Activated CD8-positive, alpha-beta memory T cell treated with anti-CD3 and anti-CD28 coated beads, Interleukin-2, amount 50 U/mL, for 1 hour (primary cell): Measurements from ENCODE around the gene MAL.

ENCODE experiments used
- DNase-seq: peaks from one replicate; pipeline ENCODE4 v3.0.0-alpha.2; 2020; ENCODE audit errors: extremely low read depth

The MAL gene

DNA sequence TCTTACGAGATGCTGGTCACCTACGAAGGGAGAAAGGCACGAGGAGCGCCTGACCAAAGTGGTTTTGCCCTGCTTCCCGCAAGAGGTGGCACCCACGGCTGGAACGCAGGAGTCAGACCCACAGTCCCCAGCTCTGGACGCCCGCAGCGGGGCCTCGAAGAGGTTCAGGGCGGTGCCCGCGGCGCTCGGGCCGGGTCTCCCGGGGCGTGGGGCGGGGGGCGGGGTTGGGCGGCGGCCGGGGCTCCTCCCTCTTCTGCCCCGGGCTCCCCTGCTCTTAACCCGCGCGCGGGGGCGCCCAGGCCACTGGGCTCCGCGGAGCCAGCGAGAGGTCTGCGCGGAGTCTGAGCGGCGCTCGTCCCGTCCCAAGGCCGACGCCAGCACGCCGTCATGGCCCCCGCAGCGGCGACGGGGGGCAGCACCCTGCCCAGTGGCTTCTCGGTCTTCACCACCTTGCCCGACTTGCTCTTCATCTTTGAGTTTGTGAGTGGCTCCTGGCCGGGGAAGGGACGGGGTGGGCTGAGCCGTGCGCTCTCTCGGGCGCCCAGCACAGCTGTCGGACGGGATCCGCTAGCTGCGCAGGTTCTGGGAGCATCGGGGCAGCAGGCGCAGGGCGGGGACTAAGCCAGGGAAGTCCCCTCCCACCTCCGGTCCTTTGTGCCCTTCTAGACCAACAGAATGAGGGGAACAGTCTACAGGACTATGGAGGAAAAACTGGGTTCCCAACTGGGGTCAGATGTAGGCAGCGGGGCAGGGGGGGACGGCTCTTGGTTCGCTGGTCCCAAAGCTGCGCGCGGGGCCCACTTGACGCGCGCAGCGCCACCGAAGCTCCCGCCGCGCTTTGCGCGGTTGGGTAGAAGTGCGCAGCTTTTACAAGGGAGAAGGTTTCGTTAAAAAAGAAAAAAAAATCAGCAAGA, at the start of gene MAL:
MAL (plus strand) TSS at position 303 of the 914 bp plus-strand sequence; CDS start at position 388, 85 bp downstream.
- no peak for DNase-seq

DNA sequence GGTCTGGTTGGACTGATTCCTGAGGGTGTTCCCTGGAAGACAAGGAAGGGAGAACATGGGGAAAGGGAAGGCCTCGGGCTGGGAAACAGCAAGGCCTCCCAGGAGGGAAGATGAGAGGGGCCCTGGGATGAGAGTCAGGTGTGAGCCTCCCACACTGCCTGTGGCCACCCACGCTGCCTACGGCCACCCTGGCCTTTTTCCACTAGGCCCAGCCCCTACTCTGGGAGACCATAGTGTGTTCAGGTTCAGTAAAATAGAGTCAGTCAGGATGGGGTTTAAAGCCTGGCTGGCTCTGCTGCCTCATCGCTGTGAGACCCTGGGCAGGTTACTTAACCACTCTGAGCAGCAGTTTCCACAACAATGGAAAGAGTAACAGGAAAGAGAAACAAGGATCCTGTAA, 47.7 kb upstream of the MAL start:
- no peak for DNase-seq

DNA sequence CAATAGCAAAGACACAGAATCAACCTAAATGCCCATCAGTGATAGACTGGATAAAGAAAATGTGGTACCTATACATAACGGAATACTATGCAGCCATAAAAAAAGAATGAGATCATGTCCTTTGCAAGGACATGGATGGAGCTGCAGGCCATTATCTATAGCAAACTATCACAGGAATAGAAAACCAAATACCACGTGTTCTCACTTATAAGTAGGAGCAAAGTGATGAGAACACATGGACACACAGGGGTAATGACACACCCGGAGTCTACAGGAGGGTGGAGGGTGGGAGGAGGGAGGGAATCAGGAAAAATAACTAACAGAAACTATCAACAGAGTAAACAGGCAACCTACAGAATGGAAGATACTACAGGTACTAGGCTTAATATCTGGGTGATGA, 46.6 kb upstream of the MAL start:
- DNase-seq: no peak

GRCh38 chr2:94979406-94980375, 45.8 kb upstream of the MAL start:
- DNase-seq: no peak

DNA sequence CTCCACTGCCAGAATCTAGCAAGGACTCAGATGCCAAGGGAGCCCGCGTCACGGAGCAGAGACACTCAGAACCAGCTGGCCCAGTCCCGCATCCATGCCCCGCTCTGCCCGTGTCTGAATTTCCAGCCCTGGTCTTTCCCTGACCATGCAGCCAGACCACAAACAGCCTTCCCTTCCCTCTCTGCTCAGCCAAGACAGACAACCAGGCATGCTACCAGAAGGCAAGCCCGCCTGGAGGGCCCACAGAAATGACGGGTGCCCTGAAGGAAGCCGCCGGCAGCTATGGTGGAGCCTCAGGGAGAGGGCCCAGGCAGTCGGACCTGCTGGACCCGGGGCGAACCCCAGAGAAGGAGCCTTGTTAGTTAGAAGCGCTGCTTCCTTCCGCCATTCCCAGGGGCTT, 45.1 kb upstream of the MAL start:
- DNase-seq: no peak

GRCh38 chr2:94982156-94982555, 43.4 kb upstream of the MAL start:
- DNase-seq: no peak

DNA sequence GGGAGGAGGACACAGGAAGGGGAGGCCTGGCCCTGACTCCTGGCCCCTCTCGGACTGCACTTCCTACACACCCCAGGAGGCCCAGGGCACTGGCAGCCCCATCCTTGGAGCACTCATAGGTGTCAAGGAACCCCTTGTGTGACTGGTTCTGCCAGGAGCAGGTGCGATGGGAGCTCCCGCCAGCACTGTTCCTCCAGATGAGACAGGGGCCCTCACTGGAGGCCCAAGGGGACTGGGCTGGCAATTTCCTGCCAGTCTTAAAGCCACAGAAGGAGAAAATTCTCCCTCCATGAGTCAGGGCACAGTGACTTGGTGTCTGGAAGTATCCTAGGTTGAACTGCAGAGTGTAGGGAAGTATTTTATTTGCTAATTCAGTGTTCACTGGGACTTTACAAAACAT, 42.8 kb upstream of the MAL start:
- DNase-seq: no peak

- DNase-seq: no peak
These were observed 40.4 kb upstream of the MAL start for GRCh38 chr2:94984964-94985575.

GRCh38 chr2:94985636-94986035, 39.9 kb upstream of the MAL start:
- DNase-seq: no peak

DNA sequence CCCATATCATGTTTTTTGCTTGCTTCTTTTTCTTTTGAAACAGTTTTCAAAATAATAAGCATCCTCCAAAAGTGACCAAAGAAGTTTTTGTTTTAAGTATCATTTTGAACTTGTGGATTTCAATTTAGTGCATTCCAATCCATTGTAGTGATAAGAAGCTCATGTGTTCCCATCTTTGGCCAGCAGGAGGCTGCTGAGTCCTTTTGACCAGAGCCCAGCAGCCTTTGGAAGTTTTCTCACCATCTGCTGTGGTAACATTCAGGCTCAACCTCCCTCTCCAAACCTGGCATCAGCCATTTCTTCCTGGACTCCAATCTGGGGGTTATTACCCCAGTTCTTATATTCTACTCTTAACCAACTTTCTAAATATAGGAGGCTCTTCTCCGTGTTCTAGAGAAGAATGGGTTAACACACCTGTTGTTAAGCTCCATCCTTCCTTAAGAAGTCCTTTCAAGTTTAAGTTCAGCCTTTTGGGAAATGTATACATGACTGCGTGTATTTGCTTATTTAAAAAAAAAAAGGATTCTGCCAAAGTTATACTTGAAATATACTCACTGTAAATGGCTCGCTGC, 39.0 kb upstream of the MAL start:
- no peak for DNase-seq

- DNase-seq: no peak
These were observed 38.2 kb upstream of the MAL start for GRCh38 chr2:94987074-94988020.

GRCh38 chr2:94990956-94991355, 34.6 kb upstream of the MAL start:
- no peak for DNase-seq

DNA sequence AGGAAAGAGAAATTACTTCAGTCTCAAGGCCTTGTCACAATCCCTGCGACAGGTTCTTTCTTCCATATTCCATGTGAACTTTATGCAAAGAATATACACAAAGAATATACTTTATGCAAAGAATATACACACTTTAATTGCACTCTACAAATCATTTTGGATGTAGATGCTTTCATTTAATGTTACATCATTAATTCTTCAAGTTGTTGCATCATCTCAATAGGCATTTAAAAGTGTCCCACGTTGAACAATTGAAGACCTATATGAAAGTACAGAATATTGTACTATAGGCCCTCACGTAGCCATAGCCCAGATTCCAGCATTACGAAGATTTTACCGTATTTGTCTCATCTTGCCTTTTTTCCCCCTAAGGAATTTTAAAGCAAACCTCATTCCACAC, 33.1 kb upstream of the MAL start:
- DNase-seq: no peak

- no peak for DNase-seq
These were observed 32.1 kb upstream of the MAL start for GRCh38 chr2:94993176-94994062.

DNA sequence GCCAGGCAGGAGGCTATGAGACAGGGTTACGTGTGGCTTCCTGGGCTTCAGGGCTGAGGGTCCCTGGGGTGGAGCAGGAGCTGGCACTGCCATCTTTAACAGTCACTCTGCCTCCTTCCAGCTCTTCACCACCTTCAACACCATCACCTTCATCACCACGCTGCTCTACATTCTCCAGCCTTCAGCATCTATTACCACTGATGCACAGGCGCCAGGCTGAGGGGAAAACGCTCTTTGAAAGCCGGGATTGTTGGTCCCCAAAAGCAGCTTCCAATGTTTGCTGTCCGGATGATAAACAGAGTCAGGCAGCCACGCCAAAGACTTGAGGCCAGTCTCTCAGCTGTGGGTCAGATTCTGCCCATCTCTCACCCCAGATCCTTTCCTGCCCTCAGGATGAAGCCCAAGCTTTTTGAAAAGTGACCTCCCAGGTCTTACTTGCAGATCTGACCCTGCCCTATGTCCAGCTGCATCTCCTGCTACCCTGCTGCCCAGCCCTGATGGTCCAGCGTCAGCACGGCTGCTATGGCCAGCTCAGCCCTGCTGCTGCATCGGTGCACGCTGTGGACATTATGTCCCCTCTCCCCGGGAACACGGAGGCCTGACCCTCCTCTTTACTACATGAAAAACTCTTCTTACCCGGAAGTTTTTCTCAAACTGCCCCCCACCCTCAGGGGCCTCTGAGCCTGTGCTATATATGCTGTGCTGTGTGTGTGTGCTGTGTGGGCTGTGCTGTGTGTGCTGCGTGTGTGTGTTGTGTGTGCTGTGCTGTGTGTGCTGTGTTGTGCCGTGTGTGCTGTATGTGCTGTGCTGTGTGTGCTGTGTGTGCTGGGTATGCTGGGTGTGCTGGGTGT, 31.2 kb upstream of the MAL start:
- DNase-seq: no peak

DNA sequence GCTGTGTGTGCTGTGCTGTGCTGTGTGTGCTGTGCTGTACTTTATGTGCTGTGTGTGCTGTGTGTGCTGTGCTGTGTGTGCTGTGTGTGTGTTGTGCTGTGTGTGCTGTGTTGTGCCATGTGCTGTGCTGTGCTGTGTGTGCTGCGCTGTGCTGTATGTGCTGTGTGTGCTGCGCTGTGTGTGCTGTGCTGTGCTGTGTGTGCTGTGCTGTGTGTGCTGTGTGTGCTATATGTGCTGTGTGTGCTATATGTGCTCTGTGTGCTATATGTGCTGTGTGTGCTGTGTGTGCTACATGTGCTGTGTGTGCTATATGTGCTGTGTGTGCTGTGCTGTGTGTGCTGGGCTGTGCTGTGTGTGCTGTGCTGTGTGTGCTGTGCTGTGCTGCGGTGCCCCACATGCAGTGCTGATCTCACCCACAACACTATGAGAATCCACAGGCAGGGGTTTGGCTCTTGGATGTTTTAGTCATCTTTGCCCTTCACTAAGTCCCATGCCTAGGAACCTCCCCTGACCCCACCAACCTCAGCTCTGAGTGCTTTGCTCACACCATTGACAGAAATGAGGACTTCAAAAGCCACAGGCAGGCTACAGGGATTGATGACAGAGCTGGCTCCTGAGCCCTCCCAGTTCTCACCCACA, 30.5 kb upstream of the MAL start:
- no peak for DNase-seq

DNA sequence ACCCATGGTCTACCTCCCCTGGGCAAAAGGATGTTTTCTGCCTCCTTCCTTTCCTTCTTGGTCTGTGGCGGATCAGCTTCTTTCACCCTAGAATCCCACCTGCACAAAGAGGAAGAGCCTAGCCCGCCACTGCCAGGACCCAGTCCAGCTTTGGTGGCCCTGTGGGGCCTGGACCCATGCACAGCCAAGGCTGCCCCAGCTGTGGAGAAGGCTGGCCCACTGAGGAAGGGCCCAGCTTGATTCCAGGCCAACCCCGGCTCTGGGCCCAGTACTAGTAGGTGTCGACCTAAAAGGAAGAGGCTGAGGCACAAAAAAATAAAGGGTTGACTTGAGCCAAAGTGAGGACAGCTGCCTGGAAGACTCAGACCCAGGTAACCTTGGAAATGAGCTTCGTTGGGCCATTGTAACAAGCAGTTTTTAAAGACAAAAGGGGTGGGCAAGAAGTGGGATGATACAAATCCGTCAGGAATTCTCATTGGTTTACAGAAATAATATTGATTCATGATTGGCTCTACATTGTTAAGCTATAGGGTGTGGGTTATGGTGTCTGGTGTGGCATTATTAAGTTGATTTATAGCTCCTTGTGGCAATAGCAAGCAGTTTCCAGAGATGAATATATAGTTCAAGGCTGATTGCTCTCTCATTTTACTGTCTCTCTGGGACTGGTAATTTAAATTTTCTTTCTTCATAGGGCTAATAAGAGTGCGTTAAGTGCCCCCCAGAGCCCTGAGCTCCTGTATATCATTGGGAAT, 29.8 kb upstream of the MAL start:
- DNase-seq: no peak
